ENCODE data around the gene ARHGAP27. TPM values are rescaled to one million over a fixed set of nuclear protein-coding genes. Genes with fewer than 3 reads are reported as not detected.

ARHGAP27 gene
- total RNA-seq, 1 donor from 2014 or later: 26.8 TPM

DNA sequence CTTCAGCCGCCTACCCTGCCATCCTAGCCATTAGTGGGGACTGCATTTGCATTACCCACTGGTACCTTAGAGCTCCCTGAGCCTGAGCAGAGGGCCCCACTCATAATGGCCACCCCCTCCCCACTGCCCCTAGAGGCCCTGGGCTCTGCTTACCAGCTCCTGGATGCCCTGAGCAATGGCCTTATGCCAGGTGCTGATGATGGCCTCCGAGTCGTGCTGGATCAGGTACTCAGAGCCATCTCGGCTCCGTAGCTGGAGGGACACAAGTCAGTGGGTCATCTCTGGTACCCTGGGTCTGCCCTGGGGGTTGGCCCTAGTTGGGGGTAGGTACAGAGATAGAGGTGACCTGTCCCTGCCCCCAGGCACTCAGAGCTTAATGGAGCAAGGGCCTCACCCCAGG lies 34.9 kb downstream of the ARHGAP27 start:
- Mint-ChIP-seq H3K4me3 (no peak overlapping the region), H3K27ac (no peak overlapping the region), H3K27me3 (peaks cover 5% of the 10 kb centered on the region), H3K9me3 (no peaks in the 10 kb centered on the region), H3K36me3 (peaks cover 6% of the 10 kb centered on the region), H3K4me1 (ENCODE audit: unreplicated experiment) (peaks cover 4% of the 10 kb centered on the region)
- TF ChIP-seq, protein P1, sequence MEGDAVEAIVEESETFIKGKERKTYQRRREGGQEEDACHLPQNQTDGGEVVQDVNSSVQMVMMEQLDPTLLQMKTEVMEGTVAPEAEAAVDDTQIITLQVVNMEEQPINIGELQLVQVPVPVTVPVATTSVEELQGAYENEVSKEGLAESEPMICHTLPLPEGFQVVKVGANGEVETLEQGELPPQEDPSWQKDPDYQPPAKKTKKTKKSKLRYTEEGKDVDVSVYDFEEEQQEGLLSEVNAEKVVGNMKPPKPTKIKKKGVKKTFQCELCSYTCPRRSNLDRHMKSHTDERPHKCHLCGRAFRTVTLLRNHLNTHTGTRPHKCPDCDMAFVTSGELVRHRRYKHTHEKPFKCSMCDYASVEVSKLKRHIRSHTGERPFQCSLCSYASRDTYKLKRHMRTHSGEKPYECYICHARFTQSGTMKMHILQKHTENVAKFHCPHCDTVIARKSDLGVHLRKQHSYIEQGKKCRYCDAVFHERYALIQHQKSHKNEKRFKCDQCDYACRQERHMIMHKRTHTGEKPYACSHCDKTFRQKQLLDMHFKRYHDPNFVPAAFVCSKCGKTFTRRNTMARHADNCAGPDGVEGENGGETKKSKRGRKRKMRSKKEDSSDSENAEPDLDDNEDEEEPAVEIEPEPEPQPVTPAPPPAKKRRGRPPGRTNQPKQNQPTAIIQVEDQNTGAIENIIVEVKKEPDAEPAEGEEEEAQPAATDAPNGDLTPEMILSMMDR (conservative IDR thresholded peaks at IDR 0.05): no peak
- no peak for DNase-seq (ENCODE audit: extremely low spot score, unreplicated experiment)

- peaks cover 4% of the 10 kb centered on the region for H3K4me1 Mint-ChIP-seq (ENCODE audit: unreplicated experiment)
- DNase-seq (ENCODE audit: extremely low spot score, unreplicated experiment): no peak
- H3K27ac Mint-ChIP-seq: no peak overlapping the region
- peaks cover 9% of the 10 kb centered on the region for H3K27me3 Mint-ChIP-seq
- no peaks in the 10 kb centered on the region for H3K9me3 Mint-ChIP-seq
- H3K4me3 Mint-ChIP-seq: no peak overlapping the region
- TF ChIP-seq, protein P1 (conservative IDR thresholded peaks at IDR 0.05): no peak
- peaks cover 6% of the 10 kb centered on the region for H3K36me3 Mint-ChIP-seq
Observed at GRCh38 chr17:45396496-45397205, 36.0 kb downstream of the ARHGAP27 start.

- TF ChIP-seq, protein P1 (conservative IDR thresholded peaks at IDR 0.05): no peak
- Mint-ChIP-seq H3K9me3 (no peaks in the 10 kb centered on the region), H3K27ac (no peak overlapping the region), H3K4me1 (ENCODE audit: unreplicated experiment) (peaks cover 4% of the 10 kb centered on the region), H3K36me3 (peaks cover 6% of the 10 kb centered on the region), H3K27me3 (peaks cover 15% of the 10 kb centered on the region), H3K4me3 (no peak overlapping the region)
- DNase-seq (ENCODE audit: extremely low spot score, unreplicated experiment): no peak
Observed at GRCh38 chr17:45395569-45396415, 36.9 kb downstream of the ARHGAP27 start.

- peaks cover 6% of the 10 kb centered on the region for H3K36me3 Mint-ChIP-seq
- TF ChIP-seq, protein P1 (conservative IDR thresholded peaks at IDR 0.05): peak; percentile 86
- peaks cover 15% of the 10 kb centered on the region for H3K27me3 Mint-ChIP-seq
- H3K4me1 Mint-ChIP-seq (ENCODE audit: unreplicated experiment): peaks cover 4% of the 10 kb centered on the region
- peak overlapping the region; percentile 47 for H3K4me3 Mint-ChIP-seq
- no peaks in the 10 kb centered on the region for H3K9me3 Mint-ChIP-seq
- DNase-seq (ENCODE audit: extremely low spot score, unreplicated experiment): peak; percentile 80
- H3K27ac Mint-ChIP-seq: peak overlapping the region; percentile 56
Observed at GRCh38 chr17:45394913-45395568, 37.6 kb downstream of the ARHGAP27 start.

- Mint-ChIP-seq H3K9me3 (no peaks in the 10 kb centered on the region), H3K4me3 (no peak overlapping the region), H3K27me3 (peaks cover 17% of the 10 kb centered on the region), H3K27ac (no peak overlapping the region), H3K36me3 (peaks cover 6% of the 10 kb centered on the region), H3K4me1 (ENCODE audit: unreplicated experiment) (peaks cover 4% of the 10 kb centered on the region)
- TF ChIP-seq, protein P1 (conservative IDR thresholded peaks at IDR 0.05): no peak
- DNase-seq (ENCODE audit: extremely low spot score, unreplicated experiment): no peak
Observed at GRCh38 chr17:45394564-45394912, 38.1 kb downstream of the ARHGAP27 start.

All from type B pancreatic cell (in vitro differentiated cells).